ENCODE data around the gene SASH1.

GRCh38 chr6:148513145-148514071, 170.8 kb downstream of the SASH1 start:
- TF ChIP-seq POLR2A (IDR thresholded peaks at IDR 0.05) = no peak
- no peak for TF ChIP-seq CTCF (IDR thresholded peaks at IDR 0.05)

All from esophagus squamous epithelium (tissue), 4 donors.